Measurements from ENCODE around the gene TAP1.

- TF ChIP-seq CTCF (IDR thresholded peaks at IDR 0.05; ENCODE audit: low read depth, low read length, poor library complexity, severe bottlenecking): no peak
- TF ChIP-seq EZH2phosphoT487 (IDR thresholded peaks at IDR 0.05; ENCODE audit: borderline replicate concordance, low read length): no peak
These were observed 2.5 kb downstream of the TAP1 start for GRCh38 chr6:32851025-32851424.
